ENCODE data around the gene SYNDIG1L.
"Not testable (repeated sequence)": the region's sequence is repeated elsewhere in the genome, so short reads cannot be mapped to it uniquely, and the experiment has no call there.

Gene SYNDIG1L

GRCh38 chr14:74394549-74394948 is 31.5 kb downstream of the SYNDIG1L start:
- Histone ChIP-seq H3K4me3 (replicated peaks; ENCODE audit: insufficient read depth, low read length) (no peak overlapping the region), H3K27ac (replicated peaks) (no peak overlapping the region), H3K27me3 (ENCODE audit: insufficient read depth, poor library complexity, severe bottlenecking) (no peaks in the 10 kb centered on the region)
- no peak for TF ChIP-seq SPI1 (IDR thresholded peaks at IDR 0.05; ENCODE audit: borderline replicate concordance, low read depth)
- no peak for TF ChIP-seq GABPA (IDR thresholded peaks at IDR 0.05; ENCODE audit: low read depth)
- no peak for TF ChIP-seq REST (IDR thresholded peaks at IDR 0.05; ENCODE audit: insufficient replicate concordance, low read depth)
- no peak for TF ChIP-seq POLR2AphosphoS5 (IDR thresholded peaks at IDR 0.05; ENCODE audit: low read depth)
- TF ChIP-seq CTCF (IDR thresholded peaks at IDR 0.05; ENCODE audit: insufficient read depth, low read length), result no peak
- DNase-seq (ENCODE audit: low read depth in 1 of 2, low spot score in 1 of 2), result no peak

- no peak for DNase-seq (ENCODE audit: low read depth in 1 of 2, low spot score in 1 of 2)
- Histone ChIP-seq H3K27ac (replicated peaks) (no peak overlapping the region), H3K4me3 (replicated peaks; ENCODE audit: insufficient read depth, low read length) (no peak overlapping the region), H3K27me3 (ENCODE audit: insufficient read depth, poor library complexity, severe bottlenecking) (no peaks in the 10 kb centered on the region)
- TF ChIP-seq REST (IDR thresholded peaks at IDR 0.05; ENCODE audit: insufficient replicate concordance, low read depth) (no peak), SPI1 (IDR thresholded peaks at IDR 0.05; ENCODE audit: borderline replicate concordance, low read depth) (no peak), POLR2AphosphoS5 (IDR thresholded peaks at IDR 0.05; ENCODE audit: low read depth) (no peak), GABPA (IDR thresholded peaks at IDR 0.05; ENCODE audit: low read depth) (no peak)
These were observed 33.1 kb downstream of the SYNDIG1L start for GRCh38 chr14:74392616-74393570.

GRCh38 chr14:74391479-74391878 is 34.5 kb downstream of the SYNDIG1L start:
- TF ChIP-seq CTCF (IDR thresholded peaks at IDR 0.05; ENCODE audit: insufficient read depth, low read length) (no peak), REST (IDR thresholded peaks at IDR 0.05; ENCODE audit: insufficient replicate concordance, low read depth) (no peak), GABPA (IDR thresholded peaks at IDR 0.05; ENCODE audit: low read depth) (no peak), SPI1 (IDR thresholded peaks at IDR 0.05; ENCODE audit: borderline replicate concordance, low read depth) (no peak), POLR2AphosphoS5 (IDR thresholded peaks at IDR 0.05; ENCODE audit: low read depth) (no peak)
- Histone ChIP-seq H3K27ac (replicated peaks) (no peak overlapping the region), H3K4me3 (replicated peaks; ENCODE audit: insufficient read depth, low read length) (no peak overlapping the region), H3K27me3 (ENCODE audit: insufficient read depth, poor library complexity, severe bottlenecking) (no peaks in the 10 kb centered on the region)
- no peak for DNase-seq (ENCODE audit: low read depth in 1 of 2, low spot score in 1 of 2)

GRCh38 chr14:74390505-74390904 is 35.5 kb downstream of the SYNDIG1L start:
- H3K27ac ChIP-seq (replicated peaks); H3K27me3 ChIP-seq (ENCODE audit: insufficient read depth, poor library complexity, severe bottlenecking); H3K4me3 ChIP-seq (replicated peaks; ENCODE audit: insufficient read depth, low read length); DNase-seq (ENCODE audit: low read depth in 1 of 2, low spot score in 1 of 2): not testable (repeated sequence)

Data from HL-60 (cell line).